ENCODE results near the gene ORC1. TPM values are rescaled to one million over a fixed set of nuclear protein-coding genes. Genes with fewer than 3 reads are reported as not detected.

Gene ORC1
- total RNA-seq, 2 experiments from 2014 or later: 27.0 to 28.3 TPM

- peaks cover 15% of the 10 kb centered on the region for H3K4me1 Mint-ChIP-seq
- ChIA-PET CTCF (no interaction called here), POLR2A (interaction anchor here (1.4 to 1.6 kb wide), 2 partner anchors 7 to 10 kb away, joined by 3 to 4 read pairs; partner anchors contain the start of gene CC2D1B)
- no peaks in the 10 kb centered on the region for H3K9me3 Mint-ChIP-seq
- no peak overlapping the region for H3K27ac Mint-ChIP-seq
- H3K27me3 Mint-ChIP-seq: no peaks in the 10 kb centered on the region
- peaks cover 83% of the 10 kb centered on the region for H3K36me3 Mint-ChIP-seq (ENCODE audit: low read depth)
- no peak overlapping the region for H3K4me3 Mint-ChIP-seq
- no peak for DNase-seq
These were observed 45.2 kb downstream of the ORC1 start for GRCh38 chr1:52358851-52359497.

GRCh38 chr1:52357397-52357796, 46.8 kb downstream of the ORC1 start:
- Mint-ChIP-seq H3K27ac (no peak overlapping the region), H3K36me3 (ENCODE audit: low read depth) (peaks cover 90% of the 10 kb centered on the region), H3K4me3 (no peak overlapping the region), H3K4me1 (peaks cover 8% of the 10 kb centered on the region), H3K9me3 (no peaks in the 10 kb centered on the region), H3K27me3 (no peaks in the 10 kb centered on the region)
- CTCF ChIA-PET: no interaction called here
- POLR2A ChIA-PET: interaction anchor here (1.0 to 1.4 kb wide), 3 partner anchors 8 to 21 kb away, joined by 3 read pairs; partner anchors contain the start of gene CC2D1B
- DNase-seq: no peak

- H3K4me1 Mint-ChIP-seq: peaks cover 7% of the 10 kb centered on the region
- CTCF ChIA-PET: no interaction called here
- H3K9me3 Mint-ChIP-seq: no peaks in the 10 kb centered on the region
- POLR2A ChIA-PET: interaction anchor here (1.0 to 1.7 kb wide), 3 partner anchors 8 to 21 kb away, joined by 3 to 5 read pairs (median 3); partner anchors contain the start of gene CC2D1B
- no peaks in the 10 kb centered on the region for H3K27me3 Mint-ChIP-seq
- no peak overlapping the region for H3K4me3 Mint-ChIP-seq
- no peak overlapping the region for H3K27ac Mint-ChIP-seq
- H3K36me3 Mint-ChIP-seq (ENCODE audit: low read depth): peaks cover 85% of the 10 kb centered on the region
- DNase-seq: no peak
These were observed 47.3 kb downstream of the ORC1 start for GRCh38 chr1:52356818-52357355.

GRCh38 chr1:52355847-52356505, 48.2 kb downstream of the ORC1 start:
- H3K9me3 Mint-ChIP-seq: no peaks in the 10 kb centered on the region
- no peak for DNase-seq
- peaks cover 5% of the 10 kb centered on the region for H3K4me1 Mint-ChIP-seq
- POLR2A ChIA-PET: interaction anchor here (1.1 to 1.7 kb wide), 2 partner anchors 9 to 10 kb away, joined by 3 to 5 read pairs; partner anchors contain the start of gene CC2D1B
- no peak overlapping the region for H3K4me3 Mint-ChIP-seq
- H3K27ac Mint-ChIP-seq: no peak overlapping the region
- no peaks in the 10 kb centered on the region for H3K27me3 Mint-ChIP-seq
- peaks cover 76% of the 10 kb centered on the region for H3K36me3 Mint-ChIP-seq (ENCODE audit: low read depth)
- CTCF ChIA-PET: no interaction called here

- Mint-ChIP-seq H3K4me1 (peaks cover 5% of the 10 kb centered on the region), H3K4me3 (no peak overlapping the region), H3K27ac (no peak overlapping the region), H3K9me3 (no peaks in the 10 kb centered on the region), H3K27me3 (no peaks in the 10 kb centered on the region), H3K36me3 (ENCODE audit: low read depth) (peaks cover 71% of the 10 kb centered on the region)
- DNase-seq: no peak
- ChIA-PET CTCF (no interaction called here), POLR2A (interaction anchor here (1.7 kb wide), 1 partner anchor 9 kb away, joined by 5 read pairs; no protein-coding TSS in a partner anchor)
These were observed 48.8 kb downstream of the ORC1 start for GRCh38 chr1:52355436-52355835.

GRCh38 chr1:52352690-52353089, 51.5 kb downstream of the ORC1 start:
- Mint-ChIP-seq H3K27ac (no peak overlapping the region), H3K4me3 (no peak overlapping the region), H3K27me3 (no peaks in the 10 kb centered on the region), H3K36me3 (ENCODE audit: low read depth) (peaks cover 47% of the 10 kb centered on the region), H3K9me3 (no peaks in the 10 kb centered on the region), H3K4me1 (no peaks in the 10 kb centered on the region)
- ChIA-PET POLR2A (no interaction called here), CTCF (no interaction called here)
- DNase-seq: no peak

GRCh38 chr1:52348704-52349300, 55.4 kb downstream of the ORC1 start:
- CTCF ChIA-PET: interaction anchor here (0.8 kb wide), 1 partner anchor 52 kb away, joined by 3 read pairs; no protein-coding TSS in a partner anchor
- Mint-ChIP-seq H3K36me3 (ENCODE audit: low read depth) (peaks cover 13% of the 10 kb centered on the region), H3K4me1 (no peaks in the 10 kb centered on the region), H3K9me3 (no peaks in the 10 kb centered on the region), H3K4me3 (no peak overlapping the region), H3K27ac (no peak overlapping the region), H3K27me3 (no peaks in the 10 kb centered on the region)
- no peak for DNase-seq
- POLR2A ChIA-PET: interaction anchor here (0.9 to 1.3 kb wide), 3 partner anchors 11 to 18 kb away, joined by 4 to 5 read pairs (median 4); partner anchors contain the start of gene CC2D1B

- Mint-ChIP-seq H3K27ac (no peak overlapping the region), H3K27me3 (no peaks in the 10 kb centered on the region), H3K4me1 (no peaks in the 10 kb centered on the region), H3K36me3 (ENCODE audit: low read depth) (no peaks in the 10 kb centered on the region), H3K4me3 (no peak overlapping the region), H3K9me3 (no peaks in the 10 kb centered on the region)
- no peak for DNase-seq
- ChIA-PET CTCF (no interaction called here), POLR2A (no interaction called here)
These were observed 57.6 kb downstream of the ORC1 start for GRCh38 chr1:52346653-52347052.

GRCh38 chr1:52345252-52345651, 59.0 kb downstream of the ORC1 start:
- ChIA-PET POLR2A (interaction anchor here (1.4 kb wide), 1 partner anchor 20 kb away, joined by 4 read pairs; the partner anchor contains the start of gene CC2D1B), CTCF (no interaction called here)
- no peak for DNase-seq
- no peaks in the 10 kb centered on the region for H3K9me3 Mint-ChIP-seq
- H3K27me3 Mint-ChIP-seq: no peaks in the 10 kb centered on the region
- no peaks in the 10 kb centered on the region for H3K36me3 Mint-ChIP-seq (ENCODE audit: low read depth)
- no peak overlapping the region for H3K27ac Mint-ChIP-seq
- H3K4me1 Mint-ChIP-seq: no peaks in the 10 kb centered on the region
- H3K4me3 Mint-ChIP-seq: no peak overlapping the region

GRCh38 chr1:52343979-52344378, 60.2 kb downstream of the ORC1 start:
- Mint-ChIP-seq H3K27ac (no peak overlapping the region), H3K27me3 (no peaks in the 10 kb centered on the region), H3K9me3 (no peaks in the 10 kb centered on the region), H3K4me3 (no peak overlapping the region), H3K4me1 (no peaks in the 10 kb centered on the region), H3K36me3 (ENCODE audit: low read depth) (no peaks in the 10 kb centered on the region)
- POLR2A ChIA-PET: interaction anchor here (1.4 kb wide), 1 partner anchor 21 kb away, joined by 4 read pairs; the partner anchor contains the start of gene CC2D1B
- no peak for DNase-seq
- CTCF ChIA-PET: no interaction called here

- POLR2A ChIA-PET: no interaction called here
- Mint-ChIP-seq H3K27me3 (no peaks in the 10 kb centered on the region), H3K4me3 (no peak overlapping the region), H3K9me3 (no peaks in the 10 kb centered on the region), H3K36me3 (ENCODE audit: low read depth) (no peaks in the 10 kb centered on the region), H3K4me1 (no peaks in the 10 kb centered on the region), H3K27ac (no peak overlapping the region)
- CTCF ChIA-PET: interaction anchor here (0.7 kb wide), 1 partner anchor 142 kb away, joined by 3 read pairs; no protein-coding TSS in a partner anchor
- no peak for DNase-seq
These were observed 62.5 kb downstream of the ORC1 start for GRCh38 chr1:52341655-52342260.

GRCh38 chr1:52337439-52337838, 66.8 kb downstream of the ORC1 start:
- H3K27ac Mint-ChIP-seq: no peak overlapping the region
- no peaks in the 10 kb centered on the region for H3K36me3 Mint-ChIP-seq (ENCODE audit: low read depth)
- CTCF ChIA-PET: no interaction called here
- DNase-seq: no peak
- POLR2A ChIA-PET: no interaction called here
- H3K4me3 Mint-ChIP-seq: no peak overlapping the region
- no peaks in the 10 kb centered on the region for H3K4me1 Mint-ChIP-seq
- no peaks in the 10 kb centered on the region for H3K9me3 Mint-ChIP-seq
- H3K27me3 Mint-ChIP-seq: no peaks in the 10 kb centered on the region

All from activated CD4-positive, alpha-beta memory T cell treated with anti-CD3 and anti-CD28 coated beads, Interleukin-2, amount 10 ng/mL, durations not matched to agents 7 days and 5 days (primary cell).